CD8-positive, alpha-beta memory T cell (primary cell): ENCODE data around the gene MYH11. TPM values are rescaled to one million over a fixed set of nuclear protein-coding genes. Genes with fewer than 3 reads are reported as not detected.
A peak's percentile ranks its signal among the peaks of the same experiment; 100 is the strongest.

Experiments used
- CTCF ChIA-PET: fragments of 350-600 bp; sonication (Branson Sonifier 250); formaldehyde crosslinking; loops from one replicate; lab custom pipeline; 2021; ENCODE audit warnings: antibody characterized with exemption; lab: Charles Lee
- POLR2A ChIA-PET: fragments of 350-600 bp; sonication (Branson Sonifier 250); formaldehyde crosslinking; loops from one replicate; lab custom pipeline; 2021; ENCODE audit warnings: antibody characterized with exemption; lab: Charles Lee
- DNase-seq, 5 donors: peaks; one replicate each; pipeline versions ENCODE4 v3.0.0 to v3.0.0-alpha.2; 2020 to 2022; ENCODE audit warnings: mixed read lengths in 1 of 5
- H3K27ac ChIP-seq: one replicate; pipeline ENCODE4 v1.7.0; 2013; ENCODE audit warnings: low read depth, mild to moderate bottlenecking, low read length, moderate library complexity
- H3K27me3 ChIP-seq: 2 replicates; pipeline ENCODE4 v1.7.0; 2013; ENCODE audit warnings: low read length, mild to moderate bottlenecking; ENCODE audit not compliant: insufficient read depth, poor library complexity, severe bottlenecking
- H3K36me3 ChIP-seq: 2 replicates; pipeline ENCODE4 v1.7.0; 2013; ENCODE audit warnings: mild to moderate bottlenecking, low read length, moderate library complexity; ENCODE audit not compliant: insufficient read depth
- H3K4me1 ChIP-seq: 2 replicates; pipeline ENCODE4 v1.7.0; 2013; ENCODE audit warnings: mild to moderate bottlenecking, low read length, moderate library complexity; ENCODE audit not compliant: insufficient read depth
- H3K4me3 ChIP-seq: 2 replicates; pipeline ENCODE4 v1.7.0; 2013; ENCODE audit warnings: mild to moderate bottlenecking, low read length
- H3K9me3 ChIP-seq: 2 replicates; pipeline ENCODE4 v1.7.0; 2013; ENCODE audit warnings: mild to moderate bottlenecking, low read length
- H3K27ac Mint-ChIP-seq, 8 donors: one replicate each; pipeline ENCODE4 v1.8.0; 2020 to 2021; ENCODE audit warnings: mixed read lengths in 8 of 8, mild to moderate bottlenecking in 6 of 8, inconsistent platforms in 3 of 8, moderate library complexity in 3 of 8
- H3K27me3 Mint-ChIP-seq, 2 donors: one replicate each; pipeline ENCODE4 v1.8.0; 2020 to 2021; ENCODE audit warnings: mixed read lengths in 2 of 2, mild to moderate bottlenecking in 1 of 2, moderate library complexity in 1 of 2
- H3K36me3 Mint-ChIP-seq, 3 donors: one replicate each; pipeline ENCODE4 v1.8.0; 2020 to 2021; ENCODE audit warnings: mixed read lengths in 3 of 3, inconsistent platforms in 1 of 3, mild to moderate bottlenecking in 1 of 3
- H3K4me1 Mint-ChIP-seq, 3 donors: one replicate each; pipeline ENCODE4 v1.8.0; 2020 to 2021; ENCODE audit warnings: mixed read lengths in 3 of 3, inconsistent platforms in 1 of 3, mild to moderate bottlenecking in 1 of 3
- H3K4me3 Mint-ChIP-seq, 7 donors: one replicate each; pipeline ENCODE4 v1.8.0; 2020 to 2021; ENCODE audit warnings: mixed read lengths in 7 of 7, mild to moderate bottlenecking in 6 of 7, moderate library complexity in 4 of 7, inconsistent platforms in 2 of 7
- H3K9me3 Mint-ChIP-seq, 5 donors: one replicate each; pipeline ENCODE4 v1.8.0; 2020 to 2022; ENCODE audit warnings: mixed read lengths in 5 of 5, mild to moderate bottlenecking in 3 of 5, moderate library complexity in 2 of 5, inconsistent platforms in 1 of 5
- polyA plus RNA-seq: library from polyadenylated mRNA; unstranded; fragments of 300-500 nt; fragmentation: Illumina TruSeq; gene quantifications from one replicate; pipeline ENCODE4 v1.2.3, GENCODE V29; 2021
- total RNA-seq, 2 experiments: library from RNA; stranded (reverse); gene quantifications; one replicate each; pipeline ENCODE4 v1.2.3, GENCODE V29; 2021

The MYH11 gene
- total and polyA plus RNA-seq, 3 experiments from 2014 or later = 1.1 TPM; not detected in 2

DNA sequence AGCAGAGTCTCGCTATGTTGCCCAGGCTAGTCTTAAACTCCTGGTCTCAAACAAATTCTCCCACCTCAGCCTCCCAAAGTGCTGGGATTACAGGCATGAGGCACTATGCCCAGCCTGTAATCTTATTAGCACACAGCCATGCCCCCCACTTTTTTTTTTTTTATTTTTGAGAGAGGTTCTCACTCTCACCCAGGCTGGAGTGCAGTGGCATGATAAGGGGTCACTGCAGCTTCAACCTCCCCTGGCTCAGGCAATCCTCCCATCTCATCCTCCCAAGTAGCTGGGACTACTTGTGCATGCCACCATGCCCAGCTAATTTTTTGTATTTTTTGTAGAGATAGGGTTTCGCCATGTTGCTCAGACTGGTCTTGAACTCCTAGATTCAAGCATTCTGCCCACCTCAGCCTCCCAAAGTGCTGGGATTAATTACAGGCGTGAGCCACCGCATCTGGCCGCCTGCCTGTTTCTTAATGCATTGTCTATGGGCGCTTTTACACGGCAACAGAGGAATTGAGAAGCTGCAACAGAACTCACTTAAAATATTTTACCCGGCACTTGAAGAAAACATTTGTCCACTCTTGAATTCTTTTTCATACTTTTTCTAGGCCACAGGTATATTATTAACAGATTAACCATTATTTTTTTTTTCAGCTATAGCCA lies 40.4 kb upstream of the MYH11 start:
- Mint-ChIP-seq H3K27ac (peak overlapping the region in 1 of 8 donors; percentile 34), H3K27me3 (peaks cover 0 to 1% of the 10 kb centered on the region in 2 donors), H3K9me3 (no peaks in the 10 kb centered on the region), H3K36me3 (no peaks in the 10 kb centered on the region), H3K4me1 (no peaks in the 10 kb centered on the region), H3K4me3 (no peak overlapping the region)
- POLR2A ChIA-PET = no interaction called here
- H3K4me3 ChIP-seq = no peak overlapping the region
- no peaks in the 10 kb centered on the region for H3K9me3 ChIP-seq
- no peaks in the 10 kb centered on the region for H3K27me3 ChIP-seq
- no peaks in the 10 kb centered on the region for H3K4me1 ChIP-seq
- H3K36me3 ChIP-seq = no peaks in the 10 kb centered on the region
- CTCF ChIA-PET = interaction anchor here (1.4 kb wide), 1 partner anchor 9 kb away, joined by 4 read pairs; the partner anchor contains the start of gene CEP20
- H3K27ac ChIP-seq = no peak overlapping the region
- no peak for DNase-seq

DNA sequence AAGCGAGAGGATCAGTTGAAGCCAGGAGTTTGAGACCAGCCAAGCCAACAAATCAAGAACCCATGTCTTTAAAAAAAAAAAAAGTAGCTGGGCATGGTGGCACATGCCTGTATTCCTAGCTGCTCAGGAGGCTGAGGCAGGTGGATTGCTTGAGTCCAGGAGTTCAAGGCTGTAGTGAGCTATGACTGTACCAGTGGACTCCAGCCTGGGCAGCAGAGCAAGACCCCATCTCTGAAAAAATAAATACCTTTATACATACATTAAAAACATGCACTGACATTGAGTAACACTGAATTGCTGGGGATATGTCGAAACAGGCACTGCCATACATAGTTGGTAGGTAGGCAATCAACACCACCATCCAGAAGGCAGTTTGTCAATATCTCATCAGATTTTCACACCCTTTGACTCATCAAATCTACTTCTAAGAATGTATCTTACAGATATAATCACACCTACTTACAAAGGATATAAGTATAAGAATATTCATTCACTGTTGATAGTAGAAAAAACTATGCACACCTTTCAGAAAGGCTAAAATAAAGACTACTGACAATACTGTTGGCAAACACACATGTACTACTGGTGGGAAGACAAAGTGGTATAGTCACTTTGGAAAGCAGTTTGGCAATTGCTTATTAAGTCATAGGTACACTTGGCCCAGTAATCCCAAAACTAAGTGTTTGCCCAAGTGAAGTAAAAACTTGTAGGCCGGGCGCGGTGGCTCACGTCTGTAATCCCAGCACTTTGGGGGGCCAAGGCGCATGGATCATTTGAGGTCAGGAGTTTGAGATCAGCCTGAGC lies 37.9 kb upstream of the MYH11 start:
- Histone ChIP-seq H3K4me1 (no peaks in the 10 kb centered on the region), H3K36me3 (no peaks in the 10 kb centered on the region), H3K4me3 (no peak overlapping the region), H3K27me3 (no peaks in the 10 kb centered on the region), H3K9me3 (no peaks in the 10 kb centered on the region), H3K27ac (no peak overlapping the region)
- Mint-ChIP-seq H3K27ac (no peak overlapping the region), H3K36me3 (no peaks in the 10 kb centered on the region), H3K27me3 (peaks cover 0 to 1% of the 10 kb centered on the region in 2 donors), H3K4me1 (no peaks in the 10 kb centered on the region), H3K9me3 (no peaks in the 10 kb centered on the region), H3K4me3 (no peak overlapping the region)
- ChIA-PET CTCF (interaction anchor here (0.6 kb wide), 1 partner anchor 104 kb away, joined by 3 read pairs; no protein-coding TSS in a partner anchor), POLR2A (interaction anchor here (0.6 to 0.7 kb wide), 2 partner anchors 129 to 314 kb away, joined by 3 to 5 read pairs; no protein-coding TSS in a partner anchor)
- DNase-seq = no peak

DNA sequence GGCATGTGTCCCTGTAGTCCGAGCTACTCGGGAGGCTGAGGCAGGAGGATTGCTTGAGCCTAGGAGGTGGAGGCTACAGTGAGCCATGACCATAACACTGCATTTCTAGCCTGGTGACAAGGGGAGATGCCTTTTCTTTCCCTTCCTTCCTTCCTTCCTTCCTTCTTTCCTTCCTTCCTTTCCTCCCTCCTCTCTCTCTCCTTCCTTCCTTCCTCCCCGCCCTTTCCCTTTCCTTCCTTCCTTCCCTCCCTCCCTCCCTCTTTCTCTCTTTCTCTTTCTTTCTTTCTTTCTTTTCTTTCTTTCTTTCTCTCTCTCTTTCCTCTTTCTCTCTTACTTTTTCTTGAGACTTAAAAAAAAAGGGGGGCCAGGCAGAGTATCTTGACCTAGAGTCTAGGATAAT lies 34.7 kb upstream of the MYH11 start:
- Mint-ChIP-seq H3K27me3 (peaks cover 0 to 4% of the 10 kb centered on the region in 2 donors), H3K27ac (no peak overlapping the region), H3K4me1 (peaks cover 18 to 24% (median 21%) of the 10 kb centered on the region in 3 donors), H3K4me3 (peak overlapping the region in 1 of 7 donors; percentile 24), H3K36me3 (peaks cover 0 to 5% (median 0%) of the 10 kb centered on the region in 3 donors), H3K9me3 (no peaks in the 10 kb centered on the region)
- Histone ChIP-seq H3K4me3 (no peak overlapping the region), H3K4me1 (peaks cover 16% of the 10 kb centered on the region), H3K9me3 (no peaks in the 10 kb centered on the region), H3K36me3 (no peaks in the 10 kb centered on the region), H3K27me3 (no peaks in the 10 kb centered on the region), H3K27ac (no peak overlapping the region)
- CTCF ChIA-PET = no interaction called here
- POLR2A ChIA-PET = no interaction called here
- no peak for DNase-seq

DNA sequence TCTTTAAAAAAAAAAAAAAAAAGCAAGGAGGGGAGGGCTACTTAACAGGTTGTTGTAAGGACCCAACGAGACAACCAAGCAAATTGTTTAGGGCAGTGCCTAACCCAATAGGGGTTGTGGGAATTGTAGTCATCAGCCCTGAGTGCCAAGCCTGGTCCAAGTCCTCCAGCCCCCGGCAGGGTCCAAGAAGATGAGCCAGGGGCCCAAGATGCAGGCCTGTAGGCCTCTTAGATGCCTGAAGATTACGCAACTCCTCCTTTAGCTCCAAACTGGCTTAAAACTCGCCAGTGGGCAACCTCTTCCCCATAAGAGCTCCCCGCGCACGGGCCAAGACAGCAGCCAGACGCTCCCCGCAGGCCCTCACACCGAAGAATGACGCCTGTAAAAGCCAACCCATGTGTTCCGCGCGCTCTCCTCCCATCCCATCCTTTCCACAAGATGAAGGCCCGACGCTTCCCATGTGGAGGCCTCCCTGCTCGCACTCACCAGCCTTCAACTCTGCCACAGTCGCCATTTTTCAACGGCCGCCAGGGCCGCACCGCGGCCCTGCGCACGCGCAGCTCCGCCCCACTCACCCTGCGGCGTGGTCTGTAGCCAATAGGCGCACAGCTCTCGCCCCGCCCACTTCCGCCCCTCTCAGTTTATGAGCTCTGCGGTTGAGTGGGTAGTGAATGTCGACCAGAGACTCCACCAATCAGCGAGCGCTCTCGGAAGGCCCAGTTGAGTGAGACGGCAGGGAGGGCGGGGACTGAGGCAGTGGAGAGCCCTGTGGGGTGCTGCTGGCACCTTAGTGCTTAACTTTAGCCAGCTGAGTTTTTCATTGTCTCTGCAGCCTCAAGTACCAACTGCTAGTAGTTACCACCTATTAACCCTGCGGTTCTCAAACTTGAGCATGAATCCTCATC lies 31.5 kb upstream of the MYH11 start, which contains the start of gene CEP20:
Gene CEP20, minus strand, starts transcription at position 532 of the 905 bp plus-strand sequence. Its CDS starts 18 bp downstream, at position 514.
- Mint-ChIP-seq H3K36me3 (peaks cover 0 to 18% (median 0%) of the 10 kb centered on the region in 3 donors), H3K9me3 (no peaks in the 10 kb centered on the region), H3K4me3 (peak within 1 kb of the TSS; percentile 96 to 100 (median 99)), H3K27ac (peak within 1 kb of the TSS; percentile 81 to 100 (median 98)), H3K4me1 (peaks cover 33 to 46% (median 37%) of the 10 kb centered on the region in 3 donors), H3K27me3 (peaks cover 0 to 4% of the 10 kb centered on the region in 2 donors)
- DNase-seq = peak; percentile 99 to 100 (median 99)
- H3K4me3 ChIP-seq = peak within 1 kb of the TSS; percentile 66
- H3K36me3 ChIP-seq = no peaks in the 10 kb centered on the region
- H3K4me1 ChIP-seq = peaks cover 23% of the 10 kb centered on the region
- H3K9me3 ChIP-seq = no peaks in the 10 kb centered on the region
- POLR2A ChIA-PET = interaction anchor here (0.6 to 1.6 kb wide), 8 partner anchors 10 to 149 kb away, joined by 3 to 8 read pairs (median 4); no protein-coding TSS in a partner anchor
- CTCF ChIA-PET = interaction anchor here (1.0 to 1.8 kb wide), 7 partner anchors 9 to 145 kb away, joined by 3 to 8 read pairs (median 4); no protein-coding TSS in a partner anchor
- peak within 1 kb of the TSS; percentile 82 for H3K27ac ChIP-seq
- no peaks in the 10 kb centered on the region for H3K27me3 ChIP-seq

DNA sequence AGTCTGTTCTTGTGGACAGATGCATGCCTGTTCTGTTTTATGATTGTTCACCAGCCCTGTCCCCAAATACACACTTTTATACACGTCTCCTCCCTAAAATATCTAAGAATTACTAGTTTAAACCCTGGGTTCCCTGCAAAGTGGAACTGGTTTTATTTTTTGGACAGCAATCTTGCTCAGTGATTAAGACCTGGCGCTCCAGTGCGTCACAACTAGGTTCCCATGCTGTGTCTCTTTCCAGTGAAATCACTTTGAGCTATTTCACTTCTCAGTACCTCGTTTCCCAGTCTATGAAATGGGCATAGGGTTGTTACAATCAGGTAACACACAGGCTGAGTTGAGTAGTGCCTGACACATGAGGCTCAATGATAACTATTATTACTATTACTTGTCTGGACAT lies 30.5 kb upstream of the MYH11 start:
- H3K27ac ChIP-seq = peak overlapping the region; percentile 82
- peak overlapping the region; percentile 66 for H3K4me3 ChIP-seq
- Mint-ChIP-seq H3K36me3 (peaks cover 0 to 26% (median 3%) of the 10 kb centered on the region in 3 donors), H3K27ac (peak overlapping the region in 5 of 8 donors; percentile 34 to 99 (median 81)), H3K4me3 (peak overlapping the region; percentile 96 to 100 (median 99)), H3K9me3 (no peaks in the 10 kb centered on the region), H3K27me3 (peaks cover 0 to 4% of the 10 kb centered on the region in 2 donors), H3K4me1 (peaks cover 36 to 46% (median 37%) of the 10 kb centered on the region in 3 donors)
- H3K27me3 ChIP-seq = no peaks in the 10 kb centered on the region
- DNase-seq = no peak
- ChIA-PET CTCF (interaction anchor here (1.3 to 1.8 kb wide), 5 partner anchors 8 to 146 kb away, joined by 4 to 8 read pairs (median 4); no protein-coding TSS in a partner anchor), POLR2A (interaction anchor here (0.6 to 1.6 kb wide), 4 partner anchors 15 to 145 kb away, joined by 3 to 7 read pairs (median 3); no protein-coding TSS in a partner anchor)
- peaks cover 2% of the 10 kb centered on the region for H3K36me3 ChIP-seq
- H3K9me3 ChIP-seq = no peaks in the 10 kb centered on the region
- H3K4me1 ChIP-seq = peaks cover 23% of the 10 kb centered on the region

DNA sequence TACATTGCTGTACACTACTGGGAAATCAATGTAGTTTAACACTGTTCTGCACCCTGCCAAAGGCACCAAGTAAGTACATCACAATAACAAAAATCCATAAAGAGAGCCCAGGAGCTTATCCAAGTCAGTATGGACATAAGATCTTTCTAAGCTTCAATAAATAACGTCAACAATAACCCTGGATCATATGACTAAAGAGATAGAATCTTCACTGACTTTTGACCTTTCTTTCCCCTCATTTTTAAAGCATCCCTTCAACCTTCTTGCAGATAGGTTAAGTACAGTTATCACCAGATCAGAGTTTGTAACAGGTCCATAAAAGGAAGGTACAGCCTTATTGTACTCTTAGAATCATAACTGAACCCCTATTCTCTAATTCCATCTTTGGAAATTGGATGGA lies 29.2 kb upstream of the MYH11 start:
- Mint-ChIP-seq H3K27me3 (peaks cover 0 to 4% of the 10 kb centered on the region in 2 donors), H3K36me3 (peaks cover 0 to 38% (median 5%) of the 10 kb centered on the region in 3 donors), H3K9me3 (no peaks in the 10 kb centered on the region), H3K27ac (peak overlapping the region in 5 of 8 donors; percentile 6 to 84 (median 40)), H3K4me1 (peaks cover 36 to 46% (median 37%) of the 10 kb centered on the region in 3 donors), H3K4me3 (peak overlapping the region in 6 of 7 donors; percentile 4 to 72 (median 38))
- peaks cover 23% of the 10 kb centered on the region for H3K4me1 ChIP-seq
- H3K27me3 ChIP-seq = no peaks in the 10 kb centered on the region
- H3K27ac ChIP-seq = peak overlapping the region; percentile 12
- ChIA-PET POLR2A (no interaction called here), CTCF (interaction anchor here (1.3 kb wide), 1 partner anchor 147 kb away, joined by 6 read pairs; no protein-coding TSS in a partner anchor)
- H3K36me3 ChIP-seq = peaks cover 9% of the 10 kb centered on the region
- DNase-seq = no peak
- no peak overlapping the region for H3K4me3 ChIP-seq
- no peaks in the 10 kb centered on the region for H3K9me3 ChIP-seq

DNA sequence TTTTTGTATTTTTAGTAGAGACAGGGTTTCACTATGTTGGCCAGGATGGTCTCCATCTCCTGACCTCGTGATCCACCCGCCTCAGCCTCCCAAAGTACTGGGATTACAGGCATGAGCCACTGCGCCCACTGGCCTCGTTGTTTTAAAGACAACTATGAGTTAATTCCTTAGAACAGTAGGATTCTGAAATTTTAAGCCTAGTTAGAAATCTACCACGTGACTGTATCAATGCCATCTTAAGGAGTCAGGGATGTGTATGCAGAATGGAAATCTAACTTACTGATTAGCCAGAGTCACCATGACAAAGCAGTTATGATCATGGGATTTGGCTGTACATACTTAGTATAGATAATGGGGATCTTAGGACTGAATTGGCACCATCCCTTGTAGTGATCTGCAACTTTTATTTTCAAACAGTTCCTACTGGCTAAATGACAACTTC lies 28.8 kb upstream of the MYH11 start:
- Mint-ChIP-seq H3K4me1 (peaks cover 36 to 46% (median 37%) of the 10 kb centered on the region in 3 donors), H3K27me3 (peaks cover 0 to 4% of the 10 kb centered on the region in 2 donors), H3K36me3 (peaks cover 0 to 40% (median 5%) of the 10 kb centered on the region in 3 donors), H3K27ac (peak overlapping the region in 3 of 8 donors; percentile 6 to 84 (median 37)), H3K4me3 (peak overlapping the region in 5 of 7 donors; percentile 26 to 72 (median 38)), H3K9me3 (no peaks in the 10 kb centered on the region)
- ChIA-PET POLR2A (no interaction called here), CTCF (interaction anchor here (1.3 kb wide), 1 partner anchor 148 kb away, joined by 6 read pairs; no protein-coding TSS in a partner anchor)
- DNase-seq = no peak
- Histone ChIP-seq H3K9me3 (no peaks in the 10 kb centered on the region), H3K27me3 (no peaks in the 10 kb centered on the region), H3K27ac (peak overlapping the region; percentile 12), H3K36me3 (peaks cover 9% of the 10 kb centered on the region), H3K4me3 (no peak overlapping the region), H3K4me1 (peaks cover 23% of the 10 kb centered on the region)
